K562 (cell line): ENCODE results near the gene SOAT1. TPM values are rescaled to one million over a fixed set of nuclear protein-coding genes. Genes with fewer than 3 reads are reported as not detected.

Experiments used
- ARNT ChIP-seq, 2 experiments: fragments of 450-650 bp; IDR thresholded peaks; 2 replicates each; pipeline ENCODE4 v1.6.1; 2016; ENCODE audit warnings: mild to moderate bottlenecking in 1 of 2
- NFE2L1 ChIP-seq: fragments of 450-650 bp; IDR thresholded peaks from 2 replicates; pipeline ENCODE4 v1.6.1; 2016; ENCODE audit warnings: missing genetic modification characterization, low read depth, mild to moderate bottlenecking, missing compliant biosample characterization, moderate library complexity, borderline replicate concordance
- POLR2A ChIP-seq: fragments of 450-650 bp; conservative IDR thresholded peaks from 2 replicates; pipeline ENCODE4 v1.6.1; 2016
- RBFOX2 ChIP-seq: fragments of 200-400 bp; formaldehyde crosslinking; IDR thresholded peaks from 2 replicates; pipeline ENCODE4 v1.6.1; 2017; ENCODE audit warnings: low read depth, mild to moderate bottlenecking, low read length, moderate library complexity
- SREBF1 ChIP-seq: fragments of 150-350 bp; IDR thresholded peaks from 2 replicates; pipeline ENCODE4 v1.6.1; 2014; ENCODE audit warnings: antibody characterized with exemption, low read depth, low read length, borderline replicate concordance
- ZBTB7A ChIP-seq: IDR thresholded peaks from 2 replicates; pipeline ENCODE4 v1.6.1; 2011; ENCODE audit warnings: low read depth, mild to moderate bottlenecking, low read length, moderate library complexity, borderline replicate concordance; ENCODE audit not compliant: control insufficient read depth
- ZNF224 ChIP-seq: sonication (generic); formaldehyde crosslinking; IDR thresholded peaks from 2 replicates; pipeline ENCODE4 v1.8.0; 2022; ENCODE audit warnings: mild to moderate bottlenecking, missing genetic modification reagents
- ZNF41 ChIP-seq: fragments of 250-450 bp; sonication (Bioruptor Pico); conservative IDR thresholded peaks from 2 replicates; pipeline ENCODE4 v1.4.0; 2020; ENCODE audit warnings: mild to moderate bottlenecking
- polyA plus RNA-seq, 8 experiments: library from polyadenylated mRNA; depleted of rRNA in 4 of 8; stranded (reverse) in 5 of 8; unstranded in 3 of 8; fragments of >200 nt; fragmentation: Nextera tagmentation in 2 of 8; fragmentation: Illumina TruSeq in 1 of 8; extraction: Ambion mirVana in 2 of 8; extraction: Trizol in 1 of 8; gene quantifications; 2 replicates each; pipeline versions ENCODE4 v1.2.1 to v1.2.3, GENCODE V29; 2011 to 2014; ENCODE audit warnings: inconsistent platforms in 1 of 8, missing spikeins in 1 of 8
- total RNA-seq, 7 experiments: library from RNA; depleted of rRNA in 6 of 7; stranded (reverse); fragments of >200 nt in 6 of 7; fragmentation: Illumina TruSeq in 2 of 7; extraction: Trizol in 2 of 7; gene quantifications; 2 replicates each; pipeline versions ENCODE4 v1.2.1 to v1.2.3, GENCODE V29; 2011 to 2021; ENCODE audit warnings: low replicate concordance in 1 of 7
- TF ChIP-seq, protein P1 (sequence below), 2 experiments: fragments of 200-800 bp in 1 of 2; sonication (Bioruptor generic) in 1 of 2; sonication (generic) in 1 of 2; formaldehyde crosslinking in 1 of 2; IDR thresholded peaks in 1 of 2; conservative IDR thresholded peaks in 1 of 2; 2 replicates each; pipeline versions ENCODE4 v1.5.0 to v1.6.1; 2016 to 2020; ENCODE audit warnings: missing compliant biosample characterization in 1 of 2, missing genetic modification characterization in 1 of 2, missing genetic modification reagents in 1 of 2
- TF ChIP-seq, protein P2 (sequence below), 3 experiments: fragments of 200-800 bp in 1 of 3; sonication (Bioruptor generic) in 1 of 3; sonication (generic) in 1 of 3; formaldehyde crosslinking in 1 of 3; IDR thresholded peaks; 2 replicates each; pipeline versions ENCODE4 v1.6.1 to v1.8.0; 2016 to 2022; ENCODE audit warnings: mild to moderate bottlenecking in 2 of 3, missing compliant biosample characterization in 2 of 3, missing genetic modification characterization in 2 of 3, missing genetic modification reagents in 1 of 3
- TF ChIP-seq, protein P3 (sequence below), 2 experiments: fragments of 450-650 bp; IDR thresholded peaks; 2 replicates each; pipeline ENCODE4 v1.6.1; 2018; ENCODE audit warnings: mild to moderate bottlenecking in 2 of 2, low read depth in 1 of 2; ENCODE audit not compliant: partially characterized antibody in 2 of 2
- TF ChIP-seq, protein P4 (sequence below): fragments of 250-450 bp; sonication (Bioruptor Pico); IDR thresholded peaks from 2 replicates; pipeline ENCODE4 v1.4.0; 2020

Gene SOAT1
- total and polyA plus RNA-seq, 9 of the 15 experiments (the other 6 are each of a cell fraction or from before 2014, with no cell fraction given): 5.5 to 29.1 (median 17.3) TPM

DNA sequence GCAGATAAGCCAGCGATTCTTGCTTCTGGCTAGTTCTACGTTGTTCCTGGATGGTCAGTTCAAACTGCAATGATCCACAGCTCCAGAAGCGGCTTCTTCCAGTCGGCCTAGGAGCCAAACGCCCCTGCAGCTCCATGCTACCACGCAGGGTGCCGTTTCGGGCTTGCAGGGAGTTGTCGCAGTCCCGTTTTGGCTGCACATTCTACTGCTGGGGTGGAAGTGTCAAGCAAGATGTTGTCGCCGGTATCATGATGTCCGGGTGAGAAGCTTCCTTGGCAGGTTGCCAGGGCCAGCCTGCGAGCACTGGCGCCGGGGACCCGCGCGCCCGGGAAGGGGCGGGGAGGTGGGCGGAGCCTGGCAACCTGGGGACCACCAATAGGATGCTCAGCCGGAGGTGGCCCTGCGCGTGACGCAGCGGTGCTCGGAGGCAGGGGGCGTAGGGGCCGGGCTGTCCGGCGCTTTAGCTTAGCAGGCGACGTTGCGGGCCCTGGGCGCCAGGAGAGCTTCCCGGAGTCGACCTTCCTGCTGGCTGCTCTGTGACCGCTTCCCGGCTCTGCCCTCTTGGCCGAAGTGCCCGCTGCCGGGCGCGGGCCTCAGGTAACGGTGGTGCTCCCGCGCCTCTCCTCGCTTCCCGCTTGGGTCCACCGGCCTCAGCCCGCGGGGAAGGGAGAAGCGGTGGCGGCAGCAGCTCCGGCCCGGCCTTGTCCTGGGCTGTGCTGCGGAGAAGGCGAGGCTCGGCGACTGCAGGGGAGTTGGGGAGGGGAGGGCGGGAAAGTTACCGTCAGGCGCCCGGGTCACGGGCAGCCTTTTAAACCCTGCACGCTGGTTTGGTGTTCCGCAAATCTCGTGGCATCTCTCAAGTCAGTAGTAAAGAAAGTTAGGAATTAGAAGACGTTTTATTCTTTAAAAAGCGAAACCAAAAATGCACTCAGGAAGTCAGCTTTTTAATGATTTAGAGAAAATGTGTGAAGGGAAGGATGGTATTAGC, at the start of gene SOAT1 (continued):
- TF ChIP-seq ZNF41 (CRISPR knock-in tag) (no peak), ZNF224 (CRISPR knock-in tag) (no peak), ZBTB7A (peak; percentile 97), ARNT (IDR thresholded peaks at IDR 0.05) (no peak), RBFOX2 (peak; percentile 94), NFE2L1 (tag) (no peak), POLR2A (peak; percentile 91), SREBF1 (no peak)
- TF ChIP-seq, protein P1, sequence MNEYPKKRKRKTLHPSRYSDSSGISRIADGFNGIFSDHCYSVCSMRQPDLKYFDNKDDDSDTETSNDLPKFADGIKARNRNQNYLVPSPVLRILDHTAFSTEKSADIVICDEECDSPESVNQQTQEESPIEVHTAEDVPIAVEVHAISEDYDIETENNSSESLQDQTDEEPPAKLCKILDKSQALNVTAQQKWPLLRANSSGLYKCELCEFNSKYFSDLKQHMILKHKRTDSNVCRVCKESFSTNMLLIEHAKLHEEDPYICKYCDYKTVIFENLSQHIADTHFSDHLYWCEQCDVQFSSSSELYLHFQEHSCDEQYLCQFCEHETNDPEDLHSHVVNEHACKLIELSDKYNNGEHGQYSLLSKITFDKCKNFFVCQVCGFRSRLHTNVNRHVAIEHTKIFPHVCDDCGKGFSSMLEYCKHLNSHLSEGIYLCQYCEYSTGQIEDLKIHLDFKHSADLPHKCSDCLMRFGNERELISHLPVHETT (CRISPR knock-in tag; conservative IDR thresholded peaks at IDR 0.05 in 1 of 2, IDR thresholded peaks at IDR 0.05 in 1 of 2): 0 out of 4 replicates have a peak, but pooled peaks of 1 of the 2 experiments have one; percentile 23
- TF ChIP-seq, protein P2, sequence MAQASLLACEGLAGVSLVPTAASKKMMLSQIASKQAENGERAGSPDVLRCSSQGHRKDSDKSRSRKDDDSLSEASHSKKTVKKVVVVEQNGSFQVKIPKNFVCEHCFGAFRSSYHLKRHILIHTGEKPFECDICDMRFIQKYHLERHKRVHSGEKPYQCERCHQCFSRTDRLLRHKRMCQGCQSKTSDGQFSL (CRISPR knock-in tag; IDR thresholded peaks at IDR 0.05): peak; percentile 58; the same call in 1 of the 2 replicates
- TF ChIP-seq, protein P2 (tag; IDR thresholded peaks at IDR 0.05): no peak
- TF ChIP-seq, protein P3, sequence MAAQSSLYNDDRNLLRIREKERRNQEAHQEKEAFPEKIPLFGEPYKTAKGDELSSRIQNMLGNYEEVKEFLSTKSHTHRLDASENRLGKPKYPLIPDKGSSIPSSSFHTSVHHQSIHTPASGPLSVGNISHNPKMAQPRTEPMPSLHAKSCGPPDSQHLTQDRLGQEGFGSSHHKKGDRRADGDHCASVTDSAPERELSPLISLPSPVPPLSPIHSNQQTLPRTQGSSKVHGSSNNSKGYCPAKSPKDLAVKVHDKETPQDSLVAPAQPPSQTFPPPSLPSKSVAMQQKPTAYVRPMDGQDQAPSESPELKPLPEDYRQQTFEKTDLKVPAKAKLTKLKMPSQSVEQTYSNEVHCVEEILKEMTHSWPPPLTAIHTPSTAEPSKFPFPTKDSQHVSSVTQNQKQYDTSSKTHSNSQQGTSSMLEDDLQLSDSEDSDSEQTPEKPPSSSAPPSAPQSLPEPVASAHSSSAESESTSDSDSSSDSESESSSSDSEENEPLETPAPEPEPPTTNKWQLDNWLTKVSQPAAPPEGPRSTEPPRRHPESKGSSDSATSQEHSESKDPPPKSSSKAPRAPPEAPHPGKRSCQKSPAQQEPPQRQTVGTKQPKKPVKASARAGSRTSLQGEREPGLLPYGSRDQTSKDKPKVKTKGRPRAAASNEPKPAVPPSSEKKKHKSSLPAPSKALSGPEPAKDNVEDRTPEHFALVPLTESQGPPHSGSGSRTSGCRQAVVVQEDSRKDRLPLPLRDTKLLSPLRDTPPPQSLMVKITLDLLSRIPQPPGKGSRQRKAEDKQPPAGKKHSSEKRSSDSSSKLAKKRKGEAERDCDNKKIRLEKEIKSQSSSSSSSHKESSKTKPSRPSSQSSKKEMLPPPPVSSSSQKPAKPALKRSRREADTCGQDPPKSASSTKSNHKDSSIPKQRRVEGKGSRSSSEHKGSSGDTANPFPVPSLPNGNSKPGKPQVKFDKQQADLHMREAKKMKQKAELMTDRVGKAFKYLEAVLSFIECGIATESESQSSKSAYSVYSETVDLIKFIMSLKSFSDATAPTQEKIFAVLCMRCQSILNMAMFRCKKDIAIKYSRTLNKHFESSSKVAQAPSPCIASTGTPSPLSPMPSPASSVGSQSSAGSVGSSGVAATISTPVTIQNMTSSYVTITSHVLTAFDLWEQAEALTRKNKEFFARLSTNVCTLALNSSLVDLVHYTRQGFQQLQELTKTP (IDR thresholded peaks at IDR 0.05; ENCODE audit: low read depth in 1 of 2, partially characterized antibody in 2 of 2): no peak
- TF ChIP-seq, protein P4, sequence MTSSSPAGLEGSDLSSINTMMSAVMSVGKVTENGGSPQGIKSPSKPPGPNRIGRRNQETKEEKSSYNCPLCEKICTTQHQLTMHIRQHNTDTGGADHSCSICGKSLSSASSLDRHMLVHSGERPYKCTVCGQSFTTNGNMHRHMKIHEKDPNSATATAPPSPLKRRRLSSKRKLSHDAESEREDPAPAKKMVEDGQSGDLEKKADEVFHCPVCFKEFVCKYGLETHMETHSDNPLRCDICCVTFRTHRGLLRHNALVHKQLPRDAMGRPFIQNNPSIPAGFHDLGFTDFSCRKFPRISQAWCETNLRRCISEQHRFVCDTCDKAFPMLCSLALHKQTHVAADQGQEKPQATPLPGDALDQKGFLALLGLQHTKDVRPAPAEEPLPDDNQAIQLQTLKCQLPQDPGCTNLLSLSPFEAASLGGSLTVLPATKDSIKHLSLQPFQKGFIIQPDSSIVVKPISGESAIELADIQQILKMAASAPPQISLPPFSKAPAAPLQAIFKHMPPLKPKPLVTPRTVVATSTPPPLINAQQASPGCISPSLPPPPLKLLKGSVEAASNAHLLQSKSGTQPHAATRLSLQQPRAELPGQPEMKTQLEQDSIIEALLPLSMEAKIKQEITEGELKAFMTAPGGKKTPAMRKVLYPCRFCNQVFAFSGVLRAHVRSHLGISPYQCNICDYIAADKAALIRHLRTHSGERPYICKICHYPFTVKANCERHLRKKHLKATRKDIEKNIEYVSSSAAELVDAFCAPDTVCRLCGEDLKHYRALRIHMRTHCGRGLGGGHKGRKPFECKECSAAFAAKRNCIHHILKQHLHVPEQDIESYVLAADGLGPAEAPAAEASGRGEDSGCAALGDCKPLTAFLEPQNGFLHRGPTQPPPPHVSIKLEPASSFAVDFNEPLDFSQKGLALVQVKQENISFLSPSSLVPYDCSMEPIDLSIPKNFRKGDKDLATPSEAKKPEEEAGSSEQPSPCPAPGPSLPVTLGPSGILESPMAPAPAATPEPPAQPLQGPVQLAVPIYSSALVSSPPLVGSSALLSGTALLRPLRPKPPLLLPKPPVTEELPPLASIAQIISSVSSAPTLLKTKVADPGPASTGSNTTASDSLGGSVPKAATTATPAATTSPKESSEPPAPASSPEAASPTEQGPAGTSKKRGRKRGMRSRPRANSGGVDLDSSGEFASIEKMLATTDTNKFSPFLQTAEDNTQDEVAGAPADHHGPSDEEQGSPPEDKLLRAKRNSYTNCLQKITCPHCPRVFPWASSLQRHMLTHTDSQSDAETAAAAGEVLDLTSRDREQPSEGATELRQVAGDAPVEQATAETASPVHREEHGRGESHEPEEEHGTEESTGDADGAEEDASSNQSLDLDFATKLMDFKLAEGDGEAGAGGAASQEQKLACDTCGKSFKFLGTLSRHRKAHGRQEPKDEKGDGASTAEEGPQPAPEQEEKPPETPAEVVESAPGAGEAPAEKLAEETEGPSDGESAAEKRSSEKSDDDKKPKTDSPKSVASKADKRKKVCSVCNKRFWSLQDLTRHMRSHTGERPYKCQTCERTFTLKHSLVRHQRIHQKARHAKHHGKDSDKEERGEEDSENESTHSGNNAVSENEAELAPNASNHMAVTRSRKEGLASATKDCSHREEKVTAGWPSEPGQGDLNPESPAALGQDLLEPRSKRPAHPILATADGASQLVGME: peak; percentile 34; the same call in 1 of the 2 replicates
